HepG2 (cell line): ENCODE data around the gene GCN1. TPM values are rescaled to one million over a fixed set of nuclear protein-coding genes. Genes with fewer than 3 reads are reported as not detected.

Experiments
- ATAC-seq: fragments of 200-7000 bp; cut with Tn5 transposase; 3 replicates; pipeline ENCODE4 v1.9.1; 2020; ENCODE audit warnings: mild to moderate bottlenecking, moderate library complexity
- BruUV-seq: library from RNA; stranded (reverse); fragments of 400-500 nt; replicated peaks from 2 replicates; lab custom pipeline; 2021; lab: Mats Ljungman, UMichigan
- CTCF ChIA-PET: fragments of 300-600 bp; formaldehyde crosslinking; extraction: SDS; loops from one replicate; lab custom pipeline; 2021; ENCODE audit warnings: low total read pairs, inconsistent platforms, low intra/inter-chr PET ratio; lab: Yijun Ruan, JAX
- POLR2A ChIA-PET: fragments of 350-600 bp; sonication (Branson Sonifier 250); formaldehyde crosslinking; loops from one replicate; lab custom pipeline; 2020; ENCODE audit warnings: antibody characterized with exemption, inconsistent platforms; lab: Yijun Ruan, JAX
- DNase-seq: peaks from one replicate; pipeline ENCODE4 v3.0.0-alpha.2; 2015; ENCODE audit warnings: low spot score
- FAIRE-seq: peaks from 3 replicates; lab custom pipeline; 2011; peaks lifted over from hg19 to GRCh38; lab: Jason Lieb, UNC
- H2AFZ ChIP-seq: one replicate; pipeline ENCODE4 v1.6.1; 2011; ENCODE audit warnings: low read length, inconsistent platforms
- H3K27ac ChIP-seq: fragments of 300-600 bp; 3 replicates; pipeline ENCODE4 v1.8.0; 2011; ENCODE audit warnings: mixed run types, mild to moderate bottlenecking, mixed read lengths, low read length, inconsistent platforms; ENCODE audit not compliant: insufficient read depth; ENCODE audit errors: extremely low read length
- H3K27me3 ChIP-seq, 2 experiments: fragments of 200-600 bp in 1 of 2; 2 replicates in 1 of 2; 3 replicates in 1 of 2; pipeline versions ENCODE4 v1.6.0 to v1.8.0; 2011; ENCODE audit warnings: low read length in 2 of 2, mild to moderate bottlenecking in 2 of 2, moderate library complexity in 2 of 2, inconsistent platforms in 1 of 2; ENCODE audit not compliant: insufficient read depth in 2 of 2, control insufficient read depth in 1 of 2
- H3K36me3 ChIP-seq, 2 experiments: fragments of 200-600 bp in 1 of 2; replicated peaks in 1 of 2; 2 replicates in 1 of 2; 3 replicates in 1 of 2; pipeline versions ENCODE4 v1.5.1 to v1.8.0; 2011; ENCODE audit warnings: low read length in 2 of 2, inconsistent platforms in 1 of 2; ENCODE audit not compliant: insufficient read depth in 2 of 2, control insufficient read depth in 1 of 2
- H3K4me1 ChIP-seq: 2 replicates; pipeline ENCODE4 v1.5.1; 2012; ENCODE audit warnings: low read length, inconsistent platforms; ENCODE audit not compliant: insufficient read depth
- H3K4me2 ChIP-seq: 2 replicates; pipeline ENCODE4 v1.6.0; 2011; ENCODE audit warnings: low read depth, low read length, inconsistent platforms
- H3K4me3 ChIP-seq, 3 experiments: fragments of 200-600 bp in 1 of 3; sonication (generic), shearing (Covaris generic) in 1 of 3; replicated peaks in 1 of 3; 2 replicates each; pipeline ENCODE4 v1.5.1; 2011 to 2016; ENCODE audit warnings: low read length in 3 of 3, inconsistent platforms in 2 of 3, low read depth in 2 of 3, mild to moderate bottlenecking in 2 of 3, control low read depth in 1 of 3, mixed read lengths in 1 of 3; ENCODE audit not compliant: insufficient read depth in 1 of 3
- H3K79me2 ChIP-seq: one replicate; pipeline ENCODE4 v1.6.1; 2011; ENCODE audit warnings: low read length, inconsistent platforms; ENCODE audit not compliant: insufficient read depth
- H3K9ac ChIP-seq: 2 replicates; pipeline ENCODE4 v1.6.0; 2011; ENCODE audit warnings: mild to moderate bottlenecking, low read depth, low read length, inconsistent platforms; ENCODE audit not compliant: insufficient read depth
- H3K9me3 ChIP-seq: 2 replicates; pipeline ENCODE4 v1.5.1; 2012; ENCODE audit warnings: mild to moderate bottlenecking, low read length
- H4K20me1 ChIP-seq: 2 replicates; pipeline ENCODE4 v1.6.0; 2011; ENCODE audit warnings: inconsistent platforms, mild to moderate bottlenecking, low read length, moderate library complexity; ENCODE audit not compliant: insufficient read depth
- GABPA ChIP-seq, 2 experiments: IDR thresholded peaks; 2 replicates each; pipeline ENCODE4 v1.6.1; 2011 to 2016; ENCODE audit warnings: low read depth in 2 of 2, low read length in 1 of 2, missing biosample characterization in 1 of 2, missing genetic modification characterization in 1 of 2
- HMG20B ChIP-seq: conservative IDR thresholded peaks from 2 replicates; pipeline ENCODE4 v1.6.1; 2016; ENCODE audit warnings: missing genetic modification reagents, missing compliant biosample characterization
- IKZF1 ChIP-seq: fragments of 450-650 bp; IDR thresholded peaks from 2 replicates; pipeline ENCODE4 v1.7.1; 2016
- MED13 ChIP-seq: sonication (generic); formaldehyde crosslinking; IDR thresholded peaks from 2 replicates; pipeline ENCODE4 v1.5.0; 2020; ENCODE audit warnings: missing genetic modification reagents
- MYC ChIP-seq: sonication (generic); formaldehyde crosslinking; IDR thresholded peaks from 2 replicates; pipeline ENCODE4 v1.9.0; 2021; ENCODE audit warnings: missing genetic modification reagents, borderline replicate concordance
- RFXANK ChIP-seq: IDR thresholded peaks from 2 replicates; pipeline ENCODE4 v1.6.1; 2016
- TSC22D2 ChIP-seq: sonication (generic); formaldehyde crosslinking; IDR thresholded peaks from 2 replicates; pipeline ENCODE4 v1.5.1; 2020; ENCODE audit warnings: missing genetic modification reagents, mild to moderate bottlenecking, borderline replicate concordance
- ZNF24 ChIP-seq: fragments of 450-650 bp; IDR thresholded peaks from 2 replicates; pipeline ENCODE4 v1.6.1; 2017; ENCODE audit warnings: antibody characterized with exemption, mild to moderate bottlenecking
- WGBS: methylation state at CpG from one replicate; pipeline ENCODE4 v1.1.6; 2017; ENCODE audit warnings: low lambda C conversion rate; 5-methylcytosine and 5-hydroxymethylcytosine counted together
- in situ Hi-C: cut with HindIII; loops from 2 replicates; pipeline ENCODE4 v1.10.0; 2017; ENCODE audit warnings: low pct_unique_long_range_greater_than_20kb; ENCODE audit not compliant: extremely low pct_ligation_motif_present
- intact Hi-C: fragments of 100-400 bp; cut with micrococcal nuclease; formaldehyde crosslinking; loops from one replicate; pipeline ENCODE4 v1.10.0; 2022; ENCODE audit not compliant: unreplicated experiment
- polyA plus RNA-seq, 8 experiments: library from polyadenylated mRNA; depleted of rRNA in 3 of 8; stranded (reverse) in 7 of 8; unstranded in 1 of 8; fragments of >200 nt; fragmentation: Illumina TruSeq in 4 of 8; extraction: Trizol in 4 of 8; gene quantifications; 2 replicates each; pipeline versions ENCODE4 v1.2.1 to v1.2.3, GENCODE V29; 2011 to 2016; ENCODE audit warnings: low read depth in 4 of 8, missing spikeins in 1 of 8, mixed read lengths in 1 of 8; ENCODE audit not compliant: insufficient read depth in 1 of 8
- total RNA-seq, 5 experiments: library from RNA; depleted of rRNA; stranded (reverse); fragments of >200 nt; fragmentation: Illumina TruSeq; extraction: Trizol; gene quantifications; 2 replicates each; pipeline ENCODE4 v1.2.3, GENCODE V29; 2016; ENCODE audit warnings: low read depth in 1 of 5
- TF ChIP-seq, protein P1 (sequence below): IDR thresholded peaks from 2 replicates; pipeline ENCODE4 v1.6.1; 2016; ENCODE audit warnings: mild to moderate bottlenecking, missing biosample characterization, missing genetic modification reagents
- TF ChIP-seq, protein P2 (sequence below): sonication (generic); formaldehyde crosslinking; IDR thresholded peaks from 2 replicates; pipeline ENCODE4 v1.4.0; 2020; ENCODE audit warnings: mild to moderate bottlenecking, low read depth, missing genetic modification reagents
- TF ChIP-seq, protein P3 (sequence below): sonication (generic); formaldehyde crosslinking; IDR thresholded peaks from 2 replicates; pipeline ENCODE4 v1.8.1; 2022; ENCODE audit warnings: low read depth, mild to moderate bottlenecking, missing genetic modification reagents
- TF ChIP-seq, protein P4 (sequence below): sonication (generic); formaldehyde crosslinking; IDR thresholded peaks from 2 replicates; pipeline ENCODE4 v1.4.0; 2020; ENCODE audit warnings: mild to moderate bottlenecking, missing genetic modification reagents, borderline replicate concordance

GCN1 gene
- total and polyA plus RNA-seq, 2 of the 13 experiments (the other 11 are each of a cell fraction or from before 2014, with no cell fraction given) = 58.2 to 83.0 TPM

DNA sequence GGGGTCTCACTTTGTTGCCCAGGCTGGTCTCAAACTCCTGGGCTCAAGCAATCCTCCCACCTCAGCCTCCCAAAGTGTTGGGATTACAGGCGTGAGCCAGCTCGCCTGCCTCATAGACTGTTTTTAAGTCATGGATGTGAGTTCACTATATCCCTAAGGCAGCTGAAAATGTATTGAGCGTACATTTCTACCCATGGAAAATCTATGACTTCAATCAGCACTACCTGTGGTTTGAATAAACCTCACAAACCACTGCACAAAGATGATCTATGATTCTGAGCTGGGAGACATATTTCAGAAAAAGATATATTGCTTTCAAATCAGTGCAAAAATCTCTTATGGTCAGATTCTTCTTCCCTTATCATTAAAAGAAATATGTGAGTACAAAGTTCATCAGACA is 22.5 kb downstream of the GCN1 start:
- Histone ChIP-seq H3K4me1 (no peaks in the 10 kb centered on the region), H3K9me3 (no peaks in the 10 kb centered on the region), H3K36me3 (peaks cover 40 to 90% of the 10 kb centered on the region in 2 experiments), H3K9ac (no peak overlapping the region), H4K20me1 (no peaks in the 10 kb centered on the region), H3K79me2 (no peaks in the 10 kb centered on the region), H3K4me3 (no peak overlapping the region), H3K27ac (no peak overlapping the region), H2AFZ (no peak overlapping the region), H3K27me3 (no peaks in the 10 kb centered on the region), H3K4me2 (no peak overlapping the region)
- no peak for TF ChIP-seq ZNF24
- no peak for TF ChIP-seq TSC22D2
- TF ChIP-seq RFXANK = no peak
- TF ChIP-seq, protein P1, sequence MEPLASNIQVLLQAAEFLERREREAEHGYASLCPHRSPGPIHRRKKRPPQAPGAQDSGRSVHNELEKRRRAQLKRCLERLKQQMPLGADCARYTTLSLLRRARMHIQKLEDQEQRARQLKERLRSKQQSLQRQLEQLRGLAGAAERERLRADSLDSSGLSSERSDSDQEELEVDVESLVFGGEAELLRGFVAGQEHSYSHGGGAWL (CRISPR knock-in tag) = no peak
- TF ChIP-seq IKZF1 = no peak
- TF ChIP-seq MYC (CRISPR knock-in tag) = no peak
- TF ChIP-seq, protein P2, sequence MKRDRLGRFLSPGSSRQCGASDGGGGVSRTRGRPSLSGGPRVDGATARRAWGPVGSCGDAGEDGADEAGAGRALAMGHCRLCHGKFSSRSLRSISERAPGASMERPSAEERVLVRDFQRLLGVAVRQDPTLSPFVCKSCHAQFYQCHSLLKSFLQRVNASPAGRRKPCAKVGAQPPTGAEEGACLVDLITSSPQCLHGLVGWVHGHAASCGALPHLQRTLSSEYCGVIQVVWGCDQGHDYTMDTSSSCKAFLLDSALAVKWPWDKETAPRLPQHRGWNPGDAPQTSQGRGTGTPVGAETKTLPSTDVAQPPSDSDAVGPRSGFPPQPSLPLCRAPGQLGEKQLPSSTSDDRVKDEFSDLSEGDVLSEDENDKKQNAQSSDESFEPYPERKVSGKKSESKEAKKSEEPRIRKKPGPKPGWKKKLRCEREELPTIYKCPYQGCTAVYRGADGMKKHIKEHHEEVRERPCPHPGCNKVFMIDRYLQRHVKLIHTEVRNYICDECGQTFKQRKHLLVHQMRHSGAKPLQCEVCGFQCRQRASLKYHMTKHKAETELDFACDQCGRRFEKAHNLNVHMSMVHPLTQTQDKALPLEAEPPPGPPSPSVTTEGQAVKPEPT (CRISPR knock-in tag) = no peak
- TF ChIP-seq, protein P3, sequence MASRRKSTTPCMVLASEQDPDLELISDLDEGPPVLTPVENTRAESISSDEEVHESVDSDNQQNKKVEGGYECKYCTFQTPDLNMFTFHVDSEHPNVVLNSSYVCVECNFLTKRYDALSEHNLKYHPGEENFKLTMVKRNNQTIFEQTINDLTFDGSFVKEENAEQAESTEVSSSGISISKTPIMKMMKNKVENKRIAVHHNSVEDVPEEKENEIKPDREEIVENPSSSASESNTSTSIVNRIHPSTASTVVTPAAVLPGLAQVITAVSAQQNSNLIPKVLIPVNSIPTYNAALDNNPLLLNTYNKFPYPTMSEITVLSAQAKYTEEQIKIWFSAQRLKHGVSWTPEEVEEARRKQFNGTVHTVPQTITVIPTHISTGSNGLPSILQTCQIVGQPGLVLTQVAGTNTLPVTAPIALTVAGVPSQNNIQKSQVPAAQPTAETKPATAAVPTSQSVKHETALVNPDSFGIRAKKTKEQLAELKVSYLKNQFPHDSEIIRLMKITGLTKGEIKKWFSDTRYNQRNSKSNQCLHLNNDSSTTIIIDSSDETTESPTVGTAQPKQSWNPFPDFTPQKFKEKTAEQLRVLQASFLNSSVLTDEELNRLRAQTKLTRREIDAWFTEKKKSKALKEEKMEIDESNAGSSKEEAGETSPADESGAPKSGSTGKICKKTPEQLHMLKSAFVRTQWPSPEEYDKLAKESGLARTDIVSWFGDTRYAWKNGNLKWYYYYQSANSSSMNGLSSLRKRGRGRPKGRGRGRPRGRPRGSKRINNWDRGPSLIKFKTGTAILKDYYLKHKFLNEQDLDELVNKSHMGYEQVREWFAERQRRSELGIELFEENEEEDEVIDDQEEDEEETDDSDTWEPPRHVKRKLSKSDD (CRISPR knock-in tag) = no peak
- no peak for TF ChIP-seq GABPA (IDR thresholded peaks at IDR 0.05; ENCODE audit: low read depth, low read length)
- no peak for TF ChIP-seq GABPA (CRISPR knock-in tag; IDR thresholded peaks at IDR 0.05; ENCODE audit: low read depth)
- TF ChIP-seq HMG20B (CRISPR knock-in tag) = no peak
- TF ChIP-seq, protein P4, sequence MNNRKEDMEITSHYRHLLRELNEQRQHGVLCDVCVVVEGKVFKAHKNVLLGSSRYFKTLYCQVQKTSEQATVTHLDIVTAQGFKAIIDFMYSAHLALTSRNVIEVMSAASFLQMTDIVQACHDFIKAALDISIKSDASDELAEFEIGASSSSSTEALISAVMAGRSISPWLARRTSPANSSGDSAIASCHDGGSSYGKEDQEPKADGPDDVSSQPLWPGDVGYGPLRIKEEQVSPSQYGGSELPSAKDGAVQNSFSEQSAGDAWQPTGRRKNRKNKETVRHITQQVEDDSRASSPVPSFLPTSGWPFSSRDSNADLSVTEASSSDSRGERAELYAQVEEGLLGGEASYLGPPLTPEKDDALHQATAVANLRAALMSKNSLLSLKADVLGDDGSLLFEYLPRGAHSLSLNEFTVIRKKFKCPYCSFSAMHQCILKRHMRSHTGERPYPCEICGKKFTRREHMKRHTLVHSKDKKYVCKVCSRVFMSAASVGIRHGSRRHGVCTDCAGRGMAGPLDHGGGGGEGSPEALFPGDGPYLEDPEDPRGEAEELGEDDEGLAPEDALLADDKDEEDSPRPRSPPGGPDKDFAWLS (CRISPR knock-in tag) = no peak
- TF ChIP-seq MED13 = no peak
- ChIA-PET POLR2A (interaction anchor here (1.6 kb wide), 2 partner anchors 10 to 29 kb away, joined by 3 to 7 read pairs; partner anchors contain the start of gene RPLP0), CTCF (no interaction called here)
- FAIRE-seq (no peak), DNase-seq (no peak), ATAC-seq (no peak)
- in situ Hi-C loops = no loop called here
- 100% methylated on average over 3 of the region's 3 CpGs for WGBS
- intact Hi-C loops = no loop called here
- BruUV-seq = no TSS peak
